ENCODE data around the gene SELL. TPM values are rescaled to one million over a fixed set of nuclear protein-coding genes. Genes with fewer than 3 reads are reported as not detected.

Gene SELL
- total RNA-seq, result under 0.01 and 0.12 TPM in 2 replicates

GRCh38 chr1:169711469-169712308, at the start of gene SELL:
SELL (minus strand) TSS chr1:169711620; CDS start chr1:169711498, 122 bp downstream.

GRCh38 chr1:169733924-169734323, 22.5 kb upstream of the SELL start, which contains the start of gene SELE:
SELE (minus strand) TSS chr1:169734079; CDS start chr1:169733612, 467 bp downstream.

Other genes starting within 250 kb of the SELL start
- 8.3 and 11.4 TPM in 2 replicates for gene SLC19A2, start 225.7 kb downstream of the SELL start, total RNA-seq
- not detected in 2 replicates for gene F5, start 125.1 kb downstream of the SELL start, total RNA-seq
- gene SELP, start 81.5 kb downstream of the SELL start, total RNA-seq, result not detected in 2 replicates
- not detected in 2 replicates for gene SELE, start 22.5 kb upstream of the SELL start, total RNA-seq
- gene METTL18, start 83.3 kb upstream of the SELL start, total RNA-seq, result 8.0 and 9.6 TPM in 2 replicates
- gene SCYL3, start 182.3 kb upstream of the SELL start, total RNA-seq, result 12.0 and 12.6 TPM in 2 replicates

All from uterine smooth muscle cell (primary cell).